NCI-H2081 treated with DMSO at 0.1 percent for 48 hours (cell line): ENCODE measurements around the gene IGFLR1.

Source experiments
- DNase-seq: peaks from one replicate; lab custom pipeline; 2025; lab: John Stamatoyannopoulos, UW

The IGFLR1 gene

GRCh38 chr19:35723671-35724070 is 18.6 kb downstream of the IGFLR1 start:
- no peak for DNase-seq

GRCh38 chr19:35722897-35723296 is 19.4 kb downstream of the IGFLR1 start:
- DNase-seq = no peak

- DNase-seq = no peak
Measured at GRCh38 chr19:35722461-35722860, 19.8 kb downstream of the IGFLR1 start.

- no peak for DNase-seq
Measured at GRCh38 chr19:35721374-35721773, 20.9 kb downstream of the IGFLR1 start.

GRCh38 chr19:35720648-35721047 is 21.6 kb downstream of the IGFLR1 start:
- DNase-seq = no peak

- DNase-seq = no peak
Measured at GRCh38 chr19:35720163-35720524, 22.1 kb downstream of the IGFLR1 start.

- DNase-seq = no peak
Measured at GRCh38 chr19:35719402-35720162, 22.7 kb downstream of the IGFLR1 start.

- DNase-seq = no peak
Measured at GRCh38 chr19:35718345-35719041, 23.8 kb downstream of the IGFLR1 start.

GRCh38 chr19:35717665-35718344 is 24.4 kb downstream of the IGFLR1 start, which contains the start of gene KMT2B:
Gene KMT2B, plus strand, starts transcription at chr19:35718003. Its CDS starts 16 bp downstream, at chr19:35718019.
- DNase-seq = no peak

GRCh38 chr19:35716801-35717664 is 25.2 kb downstream of the IGFLR1 start:
- peak; percentile 71 for DNase-seq

GRCh38 chr19:35715981-35716800 is 26.1 kb downstream of the IGFLR1 start:
- no peak for DNase-seq

- DNase-seq = no peak
Measured at GRCh38 chr19:35715355-35715809, 26.9 kb downstream of the IGFLR1 start.

GRCh38 chr19:35714601-35715354 is 27.5 kb downstream of the IGFLR1 start:
- no peak for DNase-seq

GRCh38 chr19:35713904-35714495 is 28.3 kb downstream of the IGFLR1 start:
- no peak for DNase-seq

- DNase-seq = no peak
Measured at GRCh38 chr19:35713506-35713850, 28.8 kb downstream of the IGFLR1 start.

- DNase-seq = no peak
Measured at GRCh38 chr19:35712567-35713505, 29.4 kb downstream of the IGFLR1 start.

- DNase-seq = no peak
Measured at GRCh38 chr19:35710784-35711723, 31.2 kb downstream of the IGFLR1 start.

- no peak for DNase-seq
Measured at GRCh38 chr19:35708391-35708790, 33.9 kb downstream of the IGFLR1 start.
